ENCODE measurements around the gene CDKN2C. TPM values are rescaled to one million over a fixed set of nuclear protein-coding genes. Genes with fewer than 3 reads are reported as not detected.

CDKN2C gene
- total RNA-seq, 6 experiments from 2014 or later: 13.1 to 26.7 (median 24.9) TPM

DNA sequence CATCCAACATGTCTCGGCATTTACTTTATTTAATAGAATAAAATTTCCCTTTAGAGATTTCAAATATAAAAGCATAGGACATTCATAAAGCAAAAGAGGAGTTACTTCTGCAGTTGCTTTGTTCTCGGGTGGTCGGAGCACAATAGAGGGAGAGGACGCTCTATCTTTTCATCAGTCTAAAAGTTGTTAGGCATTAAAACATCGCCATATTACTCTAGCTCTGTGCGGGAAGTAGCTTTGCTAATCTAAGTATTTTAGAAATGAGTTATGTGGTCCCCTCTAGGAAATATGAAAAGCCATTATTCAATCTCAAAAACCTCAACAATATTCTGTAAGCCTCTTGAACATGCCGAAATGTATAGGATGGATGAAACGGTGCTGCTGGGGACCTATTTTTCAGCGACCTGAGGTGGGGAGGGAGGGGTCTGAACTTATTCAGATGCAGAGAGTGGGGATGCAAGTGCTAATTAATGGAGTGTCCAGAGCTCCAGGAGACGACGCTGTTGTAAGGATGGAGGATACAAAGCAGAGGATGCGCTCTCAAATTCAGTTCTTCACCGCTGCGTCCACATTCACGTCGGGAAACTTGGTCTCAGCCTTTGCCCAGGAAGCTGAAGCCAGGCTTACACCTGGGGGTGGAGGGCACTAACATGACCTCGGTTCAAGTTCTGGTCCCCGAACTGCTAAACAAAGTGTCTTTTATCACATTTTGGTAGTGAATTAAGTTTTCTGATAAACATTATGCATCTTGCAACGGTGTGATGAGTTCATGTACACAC, 6.3 kb downstream of the CDKN2C start:
- peaks cover 15% of the 10 kb centered on the region for H3K36me3 Mint-ChIP-seq (ENCODE audit: low read depth)
- H3K27me3 Mint-ChIP-seq (ENCODE audit: insufficient read depth): no peaks in the 10 kb centered on the region
- H3K4me3 Mint-ChIP-seq: peak overlapping the region; percentile 89

DNA sequence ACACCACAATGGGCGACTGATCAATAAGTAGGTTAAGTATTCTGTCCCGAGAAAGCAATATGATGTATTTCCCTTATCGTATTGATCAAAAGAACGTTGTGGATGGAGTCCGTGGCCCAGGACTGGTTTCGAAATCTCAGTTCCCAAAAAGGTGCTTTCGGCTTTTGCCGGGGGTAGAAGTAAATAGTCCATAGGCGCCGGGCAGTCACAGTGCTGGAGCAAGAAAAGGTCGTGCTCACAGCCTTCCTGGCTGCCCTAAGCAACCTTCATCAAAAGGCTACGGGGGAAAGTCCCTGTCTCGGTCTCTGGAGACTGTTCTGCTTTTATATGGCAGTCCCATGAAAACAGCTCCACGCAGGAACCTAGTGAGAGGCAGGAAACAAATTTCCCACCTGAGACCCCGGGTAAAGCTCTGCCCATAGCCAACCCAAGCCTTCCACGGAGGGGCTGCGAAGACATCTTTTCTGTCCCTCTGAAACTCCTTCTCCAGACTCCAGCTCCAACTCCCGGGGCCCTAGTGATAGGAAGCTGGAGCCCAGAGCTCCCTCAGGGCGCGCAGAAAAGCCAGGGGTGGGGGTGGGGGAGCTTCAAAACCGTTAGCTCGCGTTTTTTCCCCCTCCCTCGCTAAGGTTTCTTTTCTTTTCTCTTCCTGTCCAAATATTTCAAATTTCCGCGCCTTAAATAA, 7.0 kb downstream of the CDKN2C start:
- H3K27ac Mint-ChIP-seq: peak overlapping the region; percentile 89
- peak overlapping the region; percentile 89 for H3K4me3 Mint-ChIP-seq
- no peaks in the 10 kb centered on the region for H3K9me3 Mint-ChIP-seq
- H3K36me3 Mint-ChIP-seq (ENCODE audit: low read depth): peaks cover 15% of the 10 kb centered on the region
- H3K27me3 Mint-ChIP-seq (ENCODE audit: insufficient read depth): no peaks in the 10 kb centered on the region
- peak; percentile 27 for DNase-seq
- TF ChIP-seq, protein P1, sequence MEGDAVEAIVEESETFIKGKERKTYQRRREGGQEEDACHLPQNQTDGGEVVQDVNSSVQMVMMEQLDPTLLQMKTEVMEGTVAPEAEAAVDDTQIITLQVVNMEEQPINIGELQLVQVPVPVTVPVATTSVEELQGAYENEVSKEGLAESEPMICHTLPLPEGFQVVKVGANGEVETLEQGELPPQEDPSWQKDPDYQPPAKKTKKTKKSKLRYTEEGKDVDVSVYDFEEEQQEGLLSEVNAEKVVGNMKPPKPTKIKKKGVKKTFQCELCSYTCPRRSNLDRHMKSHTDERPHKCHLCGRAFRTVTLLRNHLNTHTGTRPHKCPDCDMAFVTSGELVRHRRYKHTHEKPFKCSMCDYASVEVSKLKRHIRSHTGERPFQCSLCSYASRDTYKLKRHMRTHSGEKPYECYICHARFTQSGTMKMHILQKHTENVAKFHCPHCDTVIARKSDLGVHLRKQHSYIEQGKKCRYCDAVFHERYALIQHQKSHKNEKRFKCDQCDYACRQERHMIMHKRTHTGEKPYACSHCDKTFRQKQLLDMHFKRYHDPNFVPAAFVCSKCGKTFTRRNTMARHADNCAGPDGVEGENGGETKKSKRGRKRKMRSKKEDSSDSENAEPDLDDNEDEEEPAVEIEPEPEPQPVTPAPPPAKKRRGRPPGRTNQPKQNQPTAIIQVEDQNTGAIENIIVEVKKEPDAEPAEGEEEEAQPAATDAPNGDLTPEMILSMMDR (IDR thresholded peaks at IDR 0.05): no peak
- H3K4me1 Mint-ChIP-seq (ENCODE audit: low read depth): peaks cover 67% of the 10 kb centered on the region

More for the DNA sequence above, 6.3 kb downstream of the CDKN2C start:
- Mint-ChIP-seq H3K4me1 (ENCODE audit: low read depth) (peaks cover 62% of the 10 kb centered on the region), H3K9me3 (no peaks in the 10 kb centered on the region), H3K27ac (peak overlapping the region; percentile 89)
- TF ChIP-seq, protein P1 (IDR thresholded peaks at IDR 0.05): no peak
- DNase-seq: no peak

DNA sequence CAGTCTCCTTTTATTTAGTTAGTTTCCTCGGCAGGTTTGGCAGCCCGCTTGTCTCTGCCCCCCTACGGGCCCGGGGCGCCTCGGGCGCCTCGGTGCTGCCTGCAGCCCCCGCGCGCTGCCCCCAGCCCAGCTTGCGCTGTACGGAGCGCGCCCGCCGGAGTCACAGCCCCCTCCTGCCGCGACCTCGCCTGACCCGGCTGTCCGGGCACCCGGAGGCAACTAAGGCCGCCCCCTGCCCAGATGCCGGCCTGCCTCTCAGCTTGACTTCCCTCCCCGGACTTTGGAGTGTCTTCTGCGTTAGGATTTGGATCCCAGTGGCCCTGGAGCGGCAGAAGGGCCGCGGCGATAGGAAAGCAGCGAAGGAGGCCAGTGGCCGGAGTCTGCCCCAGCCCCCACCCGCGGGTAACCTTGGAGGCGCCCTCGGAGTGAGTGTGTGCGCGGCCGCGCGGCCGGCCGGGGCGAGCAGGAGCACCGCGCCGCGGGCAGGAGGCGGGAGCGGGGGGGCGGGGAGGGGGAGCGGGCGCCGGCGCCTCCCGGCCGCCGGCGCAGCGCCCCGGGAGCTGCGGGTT, 7.6 kb downstream of the CDKN2C start:
- peaks cover 15% of the 10 kb centered on the region for H3K36me3 Mint-ChIP-seq (ENCODE audit: low read depth)
- H3K9me3 Mint-ChIP-seq: no peaks in the 10 kb centered on the region
- H3K27ac Mint-ChIP-seq: peak overlapping the region; percentile 89
- TF ChIP-seq, protein P1 (IDR thresholded peaks at IDR 0.05): no peak
- H3K27me3 Mint-ChIP-seq (ENCODE audit: insufficient read depth): no peaks in the 10 kb centered on the region
- DNase-seq: peak; percentile 38
- peak overlapping the region; percentile 89 for H3K4me3 Mint-ChIP-seq
- H3K4me1 Mint-ChIP-seq (ENCODE audit: low read depth): peaks cover 61% of the 10 kb centered on the region

DNA sequence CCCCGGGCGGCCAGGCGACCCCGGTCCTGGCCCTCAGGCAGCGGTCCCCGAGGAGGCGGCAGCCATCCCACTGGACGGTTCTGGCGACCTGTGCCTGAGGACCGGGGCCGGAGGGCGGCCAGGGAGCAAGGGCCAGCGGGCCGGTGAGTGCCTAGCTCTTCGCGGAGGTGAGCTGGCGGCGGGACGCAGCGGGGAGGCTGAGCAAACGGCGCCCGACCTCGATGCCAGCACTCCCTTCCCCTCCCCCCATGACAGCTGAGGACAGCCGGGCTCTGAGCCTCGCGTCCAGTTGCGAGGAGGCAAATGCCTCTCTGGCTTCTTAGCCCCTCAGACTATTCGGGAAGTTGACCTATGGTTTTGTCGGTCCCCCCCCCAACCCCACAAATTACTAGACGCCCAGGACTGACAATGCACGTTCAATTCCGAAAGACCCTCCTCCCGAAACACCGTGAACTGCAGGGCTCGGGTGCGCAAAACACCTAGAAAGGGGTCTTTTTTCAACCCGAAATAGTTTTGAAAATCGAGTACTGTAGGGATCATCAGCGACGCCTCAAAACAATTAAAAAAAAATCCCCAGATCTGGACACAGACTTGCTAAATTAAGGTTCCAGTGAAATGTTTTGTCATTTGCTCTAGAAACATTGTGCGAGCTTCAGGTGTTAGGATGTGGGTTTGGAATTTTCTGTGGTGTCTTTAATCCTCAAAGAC, 8.3 kb downstream of the CDKN2C start:
- peaks cover 13% of the 10 kb centered on the region for H3K36me3 Mint-ChIP-seq (ENCODE audit: low read depth)
- TF ChIP-seq, protein P1 (IDR thresholded peaks at IDR 0.05): no peak
- no peaks in the 10 kb centered on the region for H3K27me3 Mint-ChIP-seq (ENCODE audit: insufficient read depth)
- DNase-seq: peak; percentile 19
- peak overlapping the region; percentile 91 for H3K4me3 Mint-ChIP-seq
- peaks cover 55% of the 10 kb centered on the region for H3K4me1 Mint-ChIP-seq (ENCODE audit: low read depth)
- H3K27ac Mint-ChIP-seq: peak overlapping the region; percentile 84
- no peaks in the 10 kb centered on the region for H3K9me3 Mint-ChIP-seq
